ENCODE measurements around the gene B3GNT2. TPM values are rescaled to one million over a fixed set of nuclear protein-coding genes. Genes with fewer than 3 reads are reported as not detected.

Gene B3GNT2
- total RNA-seq, 4 donors from 2014 or later: 28.1 to 41.6 (median 38.4) TPM

GRCh38 chr2:62238236-62238635 is 42.3 kb downstream of the B3GNT2 start:
- Histone ChIP-seq H3K4me1 (no peaks in the 10 kb centered on the region), H3K4me3 (no peak overlapping the region), H3K27me3 (no peaks in the 10 kb centered on the region), H3K27ac (no peak overlapping the region), H3K36me3 (no peaks in the 10 kb centered on the region), H3K9me3 (no peaks in the 10 kb centered on the region)
- intact Hi-C loops (cut with DNase I; ENCODE audit: low total_unique reads): no loop called here
- in situ Hi-C loops (cut with MboI; ENCODE audit: low pct_ligation_motif_present in 1 of 4, low pct_unique_long_range_greater_than_20kb in 1 of 4, low sequenced_read_pairs in 3 of 4): no loop called here
- TF ChIP-seq CTCF (IDR thresholded peaks at IDR 0.05) (no peak), EP300 (IDR thresholded peaks at IDR 0.05; ENCODE audit: low read depth) (no peak), POLR2AphosphoS5 (IDR thresholded peaks at IDR 0.05) (no peak), POLR2A (IDR thresholded peaks at IDR 0.05) (no peak)
- WGBS, 2 donors (ENCODE audit: low coverage in 1 of 2): 93 to 96% methylated on average over 4 to 10 of the region's 10 CpGs
- no peak for DNase-seq

- intact Hi-C loops (cut with DNase I; ENCODE audit: low total_unique reads) (no loop called here), in situ Hi-C loops (cut with MboI; ENCODE audit: low pct_ligation_motif_present in 1 of 4, low pct_unique_long_range_greater_than_20kb in 1 of 4, low sequenced_read_pairs in 3 of 4) (no loop called here)
- no peak overlapping the region for H3K27ac ChIP-seq
- DNase-seq: no peak
- H3K36me3 ChIP-seq: no peaks in the 10 kb centered on the region
- no peaks in the 10 kb centered on the region for H3K27me3 ChIP-seq
- no peak for TF ChIP-seq EP300 (IDR thresholded peaks at IDR 0.05; ENCODE audit: low read depth)
- no peak for TF ChIP-seq POLR2AphosphoS5 (IDR thresholded peaks at IDR 0.05)
- TF ChIP-seq POLR2A (IDR thresholded peaks at IDR 0.05): no peak
- H3K4me1 ChIP-seq: no peaks in the 10 kb centered on the region
- no peak overlapping the region for H3K4me3 ChIP-seq
- no peaks in the 10 kb centered on the region for H3K9me3 ChIP-seq
- WGBS, 2 donors (ENCODE audit: low coverage in 1 of 2): 88 to 100% methylated on average over 5 to 9 of the region's 9 CpGs
Measured at GRCh38 chr2:62240546-62240945, 44.6 kb downstream of the B3GNT2 start.

- in situ Hi-C loops (cut with MboI; ENCODE audit: low pct_ligation_motif_present in 1 of 4, low pct_unique_long_range_greater_than_20kb in 1 of 4, low sequenced_read_pairs in 3 of 4): no loop called here
- Histone ChIP-seq H3K4me3 (no peak overlapping the region), H3K27me3 (no peaks in the 10 kb centered on the region), H3K27ac (no peak overlapping the region), H3K9me3 (no peaks in the 10 kb centered on the region), H3K4me1 (no peaks in the 10 kb centered on the region), H3K36me3 (no peaks in the 10 kb centered on the region)
- DNase-seq: no peak
- TF ChIP-seq POLR2AphosphoS5 (IDR thresholded peaks at IDR 0.05): no peak
- TF ChIP-seq CTCF (IDR thresholded peaks at IDR 0.05): no peak
- no peak for TF ChIP-seq EP300 (IDR thresholded peaks at IDR 0.05; ENCODE audit: low read depth)
- no peak for TF ChIP-seq POLR2A (IDR thresholded peaks at IDR 0.05)
- intact Hi-C loops (cut with DNase I; ENCODE audit: low total_unique reads): no loop called here
- 82 to 90% methylated on average over 5 to 6 of the region's 6 CpGs for WGBS, 2 donors (ENCODE audit: low coverage in 1 of 2)
Measured at GRCh38 chr2:62243983-62244382, 48.1 kb downstream of the B3GNT2 start.

GRCh38 chr2:62248226-62248625 is 52.3 kb downstream of the B3GNT2 start:
- in situ Hi-C loops (cut with MboI; ENCODE audit: low pct_ligation_motif_present in 1 of 4, low pct_unique_long_range_greater_than_20kb in 1 of 4, low sequenced_read_pairs in 3 of 4) (no loop called here), intact Hi-C loops (cut with DNase I; ENCODE audit: low total_unique reads) (no loop called here)
- DNase-seq: no peak

More at GRCh38 chr2:62248226-62248625, 52.3 kb downstream of the B3GNT2 start:
- Histone ChIP-seq H3K4me3 (no peak overlapping the region), H3K27ac (no peak overlapping the region), H3K9me3 (no peaks in the 10 kb centered on the region), H3K4me1 (no peaks in the 10 kb centered on the region), H3K27me3 (no peaks in the 10 kb centered on the region), H3K36me3 (no peaks in the 10 kb centered on the region)
- 78 to 91% methylated on average over 3 of the region's 3 CpGs for WGBS, 2 donors (ENCODE audit: low coverage in 1 of 2)
- no peak for TF ChIP-seq POLR2A (IDR thresholded peaks at IDR 0.05)
- no peak for TF ChIP-seq POLR2AphosphoS5 (IDR thresholded peaks at IDR 0.05)
- no peak for TF ChIP-seq EP300 (IDR thresholded peaks at IDR 0.05; ENCODE audit: low read depth)
- no peak for TF ChIP-seq CTCF (IDR thresholded peaks at IDR 0.05)
